Liver (tissue), 9 donors: Measurements from ENCODE around the gene RAI14. TPM values are rescaled to one million over a fixed set of nuclear protein-coding genes. Genes with fewer than 3 reads are reported as not detected.

Experiments used
- DNase-seq: peaks from one replicate; pipeline ENCODE4 v3.0.0-alpha.2; 2017; ENCODE audit warnings: low spot score
- H3K27ac ChIP-seq, 2 donors: one replicate each; pipeline ENCODE4 v1.7.0; 2013; ENCODE audit warnings: inconsistent platforms in 2 of 2, low read length in 2 of 2, control low read depth in 1 of 2, low read depth in 1 of 2, mild to moderate bottlenecking in 1 of 2
- H3K27me3 ChIP-seq, 4 donors: one replicate each; pipeline versions ENCODE4 v1.6.1 to v1.7.0; 2013; ENCODE audit warnings: low read length in 3 of 4, inconsistent platforms in 1 of 4, mild to moderate bottlenecking in 1 of 4, moderate library complexity in 1 of 4; ENCODE audit not compliant: control insufficient read depth in 4 of 4, insufficient read depth in 4 of 4
- H3K36me3 ChIP-seq, 4 donors: one replicate each; pipeline versions ENCODE4 v1.6.1 to v1.7.0; 2013; ENCODE audit warnings: low read length in 3 of 4, mild to moderate bottlenecking in 3 of 4, low read depth in 1 of 4, moderate library complexity in 1 of 4; ENCODE audit not compliant: control insufficient read depth in 4 of 4, insufficient read depth in 3 of 4
- H3K4me1 ChIP-seq, 4 donors: one replicate each; pipeline versions ENCODE4 v1.6.1 to v1.7.0; 2013; ENCODE audit warnings: low read length in 3 of 4, mild to moderate bottlenecking in 3 of 4, moderate library complexity in 1 of 4; ENCODE audit not compliant: control insufficient read depth in 4 of 4, insufficient read depth in 4 of 4
- H3K4me3 ChIP-seq, 3 donors: one replicate each; pipeline versions ENCODE4 v1.6.1 to v1.7.0; 2013; ENCODE audit warnings: low read length in 3 of 3, control low read depth in 1 of 3, low read depth in 1 of 3, mild to moderate bottlenecking in 1 of 3
- H3K9ac ChIP-seq, 2 donors: one replicate each; pipeline ENCODE4 v1.7.0; 2013; ENCODE audit warnings: low read length in 2 of 2, mild to moderate bottlenecking in 2 of 2, moderate library complexity in 2 of 2, control low read depth in 1 of 2, low read depth in 1 of 2
- H3K9me3 ChIP-seq, 4 donors: one replicate each; pipeline versions ENCODE4 v1.6.1 to v1.7.0; 2013; ENCODE audit warnings: low read length in 3 of 4; ENCODE audit not compliant: control insufficient read depth in 4 of 4
- ATF3 ChIP-seq: IDR thresholded peaks from 2 replicates; pipeline ENCODE4 v1.6.1; 2016; ENCODE audit warnings: antibody characterized with exemption
- CTCF ChIP-seq: fragments of 150-350 bp; IDR thresholded peaks from 2 replicates; pipeline ENCODE4 v1.5.1; 2017; ENCODE audit warnings: improper control_type of control experiment, low read depth, low read length; ENCODE audit not compliant: missing input control
- EGR1 ChIP-seq, 2 donors: IDR thresholded peaks; 2 replicates each; pipeline ENCODE4 v1.6.1; 2016 to 2018; ENCODE audit warnings: antibody characterized with exemption in 2 of 2, low read depth in 2 of 2
- FOXA1 ChIP-seq: IDR thresholded peaks from 2 replicates; pipeline ENCODE4 v1.6.1; 2016; ENCODE audit warnings: antibody characterized with exemption
- FOXA2 ChIP-seq: IDR thresholded peaks from 2 replicates; pipeline ENCODE4 v1.6.1; 2016; ENCODE audit warnings: antibody characterized with exemption
- GABPA ChIP-seq, 2 donors: IDR thresholded peaks in 1 of 2; conservative IDR thresholded peaks in 1 of 2; 2 replicates each; pipeline ENCODE4 v1.6.1; 2016; ENCODE audit warnings: antibody characterized with exemption in 2 of 2, mild to moderate bottlenecking in 1 of 2, moderate library complexity in 1 of 2
- HNF4A ChIP-seq, 2 donors: conservative IDR thresholded peaks; 2 replicates each; pipeline ENCODE4 v1.6.1; 2016; ENCODE audit warnings: antibody characterized with exemption in 2 of 2, mild to moderate bottlenecking in 2 of 2
- HNF4G ChIP-seq: IDR thresholded peaks from 2 replicates; pipeline ENCODE4 v1.6.1; 2016; ENCODE audit warnings: antibody characterized with exemption
- JUND ChIP-seq, 2 donors: IDR thresholded peaks; 2 replicates each; pipeline ENCODE4 v1.6.1; 2016; ENCODE audit warnings: antibody characterized with exemption in 2 of 2
- MAX ChIP-seq: IDR thresholded peaks from 2 replicates; pipeline ENCODE4 v1.6.1; 2016; ENCODE audit warnings: antibody characterized with exemption
- NR2F2 ChIP-seq: IDR thresholded peaks from 2 replicates; pipeline ENCODE4 v1.6.1; 2016; ENCODE audit warnings: antibody characterized with exemption
- RAD21 ChIP-seq, 2 donors: IDR thresholded peaks; 2 replicates each; pipeline ENCODE4 v1.6.1; 2016; ENCODE audit warnings: antibody characterized with exemption in 2 of 2, mild to moderate bottlenecking in 2 of 2
- REST ChIP-seq: IDR thresholded peaks from 2 replicates; pipeline ENCODE4 v1.6.1; 2016; ENCODE audit warnings: antibody characterized with exemption, mild to moderate bottlenecking
- RXRA ChIP-seq, 2 donors: IDR thresholded peaks; 2 replicates each; pipeline ENCODE4 v1.6.1; 2017 to 2018; ENCODE audit warnings: antibody characterized with exemption in 2 of 2, mild to moderate bottlenecking in 1 of 2
- SP1 ChIP-seq: IDR thresholded peaks from 2 replicates; pipeline ENCODE4 v1.6.1; 2018; ENCODE audit warnings: antibody characterized with exemption, mild to moderate bottlenecking
- TAF1 ChIP-seq: conservative IDR thresholded peaks from 2 replicates; pipeline ENCODE4 v1.6.1; 2016; ENCODE audit warnings: antibody characterized with exemption, mild to moderate bottlenecking
- YY1 ChIP-seq: IDR thresholded peaks from 2 replicates; pipeline ENCODE4 v1.6.1; 2016; ENCODE audit warnings: antibody characterized with exemption, mild to moderate bottlenecking
- WGBS: extraction: QIAGEN DNeasy Blood & Tissue Kit; methylation state at CpG from one replicate; pipeline ENCODE4 v1.1.7; 2013; 5-methylcytosine and 5-hydroxymethylcytosine counted together
- polyA plus RNA-seq, 2 donors: library from polyadenylated mRNA; stranded (reverse) in 1 of 2; unstranded in 1 of 2; fragments of 200-250 nt in 1 of 2; fragments of >200 nt in 1 of 2; fragmentation: Nextera tagmentation in 1 of 2; extraction: Ambion mirVana in 1 of 2; gene quantifications; one replicate each; pipeline versions ENCODE4 v1.2.1 to v1.2.3, GENCODE V29; 2013 to 2015
- total RNA-seq, 2 donors: library from RNA; depleted of rRNA; stranded (reverse); fragments of >200 nt; gene quantifications; one replicate each; pipeline ENCODE4 v1.2.3, GENCODE V29; 2014
- donor health status: healthy.
- donor health status: healthy.
- donor health status: healthy.
- donor health status: healthy.
- donor health status: healthy.

RAI14 gene
- total and polyA plus RNA-seq, 4 donors: 7.8 to 21.4 (median 11.4) TPM

GRCh38 chr5:34740389-34740806, 84.3 kb downstream of the RAI14 start:
- peak; percentile 7 to 37 for TF ChIP-seq RAD21 (IDR thresholded peaks at IDR 0.05)
- no peak for TF ChIP-seq CTCF
- peak; percentile 97 for TF ChIP-seq NR2F2
- TF ChIP-seq RXRA (IDR thresholded peaks at IDR 0.05): peak; percentile 11 to 31
- no peak overlapping the region for H3K4me3 ChIP-seq
- H3K27me3 ChIP-seq: no peaks in the 10 kb centered on the region
- no peaks in the 10 kb centered on the region for H3K9me3 ChIP-seq
- no peak overlapping the region for H3K9ac ChIP-seq
- no peaks in the 10 kb centered on the region for H3K36me3 ChIP-seq
- H3K4me1 ChIP-seq: peaks cover 4 to 10% (median 8%) of the 10 kb centered on the region in 4 donors
- WGBS: 81% methylated on average over 3 of the region's 3 CpGs
- no peak for DNase-seq
- H3K27ac ChIP-seq: no peak overlapping the region

- Histone ChIP-seq H3K36me3 (no peaks in the 10 kb centered on the region), H3K9ac (no peak overlapping the region), H3K27ac (no peak overlapping the region), H3K4me3 (no peak overlapping the region), H3K27me3 (no peaks in the 10 kb centered on the region), H3K4me1 (peaks cover 4 to 7% (median 6%) of the 10 kb centered on the region in 4 donors), H3K9me3 (no peaks in the 10 kb centered on the region)
- DNase-seq: no peak
- TF ChIP-seq FOXA1 (no peak), RAD21 (IDR thresholded peaks at IDR 0.05) (no peak)
- WGBS: 92% methylated on average over 11 of the region's 11 CpGs
Measured at GRCh38 chr5:34742061-34742460, 85.9 kb downstream of the RAI14 start.

GRCh38 chr5:34743878-34744277, 87.8 kb downstream of the RAI14 start:
- Histone ChIP-seq H3K4me3 (no peak overlapping the region), H3K36me3 (no peaks in the 10 kb centered on the region), H3K27ac (no peak overlapping the region), H3K9me3 (no peaks in the 10 kb centered on the region), H3K9ac (no peak overlapping the region), H3K4me1 (no peaks in the 10 kb centered on the region), H3K27me3 (no peaks in the 10 kb centered on the region)
- 83% methylated on average over 3 of the region's 3 CpGs for WGBS
- no peak for DNase-seq
- no peak for TF ChIP-seq HNF4G
- TF ChIP-seq ATF3: no peak
- no peak for TF ChIP-seq JUND (IDR thresholded peaks at IDR 0.05)
- no peak for TF ChIP-seq MAX
- no peak for TF ChIP-seq FOXA2
- no peak for TF ChIP-seq EGR1 (IDR thresholded peaks at IDR 0.05; ENCODE audit: low read depth in 2 of 2)
- no peak for TF ChIP-seq CTCF
- no peak for TF ChIP-seq RXRA (IDR thresholded peaks at IDR 0.05)
- TF ChIP-seq FOXA1: no peak
- TF ChIP-seq NR2F2: no peak
- no peak for TF ChIP-seq REST
- TF ChIP-seq TAF1: no peak
- TF ChIP-seq YY1: no peak
- no peak for TF ChIP-seq SP1
- TF ChIP-seq GABPA (IDR thresholded peaks at IDR 0.05 in 1 of 2, conservative IDR thresholded peaks at IDR 0.05 in 1 of 2): no peak
- TF ChIP-seq RAD21 (IDR thresholded peaks at IDR 0.05): no peak
- TF ChIP-seq HNF4A (conservative IDR thresholded peaks at IDR 0.05): no peak
